DND-41 (cell line): ENCODE measurements around the gene NTSR1.

Experiments used
- ATAC-seq: fragments of 200-7000 bp; cut with Tn5 transposase; 3 replicates; pipeline ENCODE4 v1.9.1; 2021; ENCODE audit warnings: low read depth; ENCODE audit not compliant: insufficient read depth
- DNase-seq: peaks from one replicate; pipeline ENCODE4 v3.0.0-alpha.2; 2020
- H2AFZ ChIP-seq: 2 replicates; pipeline ENCODE4 v1.6.0; 2012; ENCODE audit warnings: low read depth, low read length
- H3K27ac ChIP-seq: 2 replicates; pipeline ENCODE4 v1.5.1; 2012; ENCODE audit warnings: low read length, inconsistent platforms
- H3K27me3 ChIP-seq: fragments of 200-600 bp; sonication (generic); 2 replicates; pipeline ENCODE4 v1.6.0; 2012; ENCODE audit warnings: low read length, mild to moderate bottlenecking, inconsistent platforms; ENCODE audit not compliant: insufficient read depth, poor library complexity
- H3K36me3 ChIP-seq: 2 replicates; pipeline ENCODE4 v1.5.1; 2012; ENCODE audit warnings: low read length, inconsistent platforms; ENCODE audit not compliant: insufficient read depth
- H3K4me1 ChIP-seq: 2 replicates; pipeline ENCODE4 v1.5.1; 2012; ENCODE audit warnings: mild to moderate bottlenecking, low read length; ENCODE audit not compliant: insufficient read depth
- H3K4me2 ChIP-seq: 2 replicates; pipeline ENCODE4 v1.6.0; 2012; ENCODE audit warnings: mild to moderate bottlenecking, moderate library complexity, low read length, inconsistent platforms; ENCODE audit not compliant: insufficient read depth
- H3K4me3 ChIP-seq, 2 experiments: fragments of 200-600 bp in 1 of 2; shearing (Covaris generic) in 1 of 2; 2 replicates each; pipeline ENCODE4 v1.5.1; 2012 to 2016; ENCODE audit warnings: inconsistent platforms in 2 of 2, low read length in 2 of 2, mild to moderate bottlenecking in 2 of 2, low read depth in 1 of 2, moderate library complexity in 1 of 2
- H3K79me2 ChIP-seq: 2 replicates; pipeline ENCODE4 v1.6.0; 2012; ENCODE audit warnings: low read length, inconsistent platforms; ENCODE audit not compliant: insufficient read depth
- H3K9ac ChIP-seq: 2 replicates; pipeline ENCODE4 v1.6.0; 2012; ENCODE audit warnings: low read depth, mild to moderate bottlenecking, inconsistent platforms, low read length, moderate library complexity
- H3K9me3 ChIP-seq: 2 replicates; pipeline ENCODE4 v1.5.1; 2012; ENCODE audit warnings: low read length, moderate library complexity, mild to moderate bottlenecking, inconsistent platforms; ENCODE audit not compliant: insufficient read depth, severe bottlenecking
- H4K20me1 ChIP-seq: 2 replicates; pipeline ENCODE4 v1.6.0; 2012; ENCODE audit warnings: low read length; ENCODE audit not compliant: insufficient read depth
- EZH2 ChIP-seq: IDR thresholded peaks from 3 replicates; pipeline ENCODE4 v1.6.1; 2012; ENCODE audit warnings: borderline replicate concordance, low read depth, mild to moderate bottlenecking, moderate library complexity, low read length, inconsistent platforms; ENCODE audit not compliant: severe bottlenecking
- TF ChIP-seq, protein P1 (sequence below): IDR thresholded peaks from 2 replicates; pipeline ENCODE4 v1.5.1; 2012; ENCODE audit warnings: borderline replicate concordance, low read length, moderate library complexity, mild to moderate bottlenecking; ENCODE audit not compliant: poor library complexity, severe bottlenecking; ENCODE audit errors: extremely low read depth

NTSR1 gene

DNA sequence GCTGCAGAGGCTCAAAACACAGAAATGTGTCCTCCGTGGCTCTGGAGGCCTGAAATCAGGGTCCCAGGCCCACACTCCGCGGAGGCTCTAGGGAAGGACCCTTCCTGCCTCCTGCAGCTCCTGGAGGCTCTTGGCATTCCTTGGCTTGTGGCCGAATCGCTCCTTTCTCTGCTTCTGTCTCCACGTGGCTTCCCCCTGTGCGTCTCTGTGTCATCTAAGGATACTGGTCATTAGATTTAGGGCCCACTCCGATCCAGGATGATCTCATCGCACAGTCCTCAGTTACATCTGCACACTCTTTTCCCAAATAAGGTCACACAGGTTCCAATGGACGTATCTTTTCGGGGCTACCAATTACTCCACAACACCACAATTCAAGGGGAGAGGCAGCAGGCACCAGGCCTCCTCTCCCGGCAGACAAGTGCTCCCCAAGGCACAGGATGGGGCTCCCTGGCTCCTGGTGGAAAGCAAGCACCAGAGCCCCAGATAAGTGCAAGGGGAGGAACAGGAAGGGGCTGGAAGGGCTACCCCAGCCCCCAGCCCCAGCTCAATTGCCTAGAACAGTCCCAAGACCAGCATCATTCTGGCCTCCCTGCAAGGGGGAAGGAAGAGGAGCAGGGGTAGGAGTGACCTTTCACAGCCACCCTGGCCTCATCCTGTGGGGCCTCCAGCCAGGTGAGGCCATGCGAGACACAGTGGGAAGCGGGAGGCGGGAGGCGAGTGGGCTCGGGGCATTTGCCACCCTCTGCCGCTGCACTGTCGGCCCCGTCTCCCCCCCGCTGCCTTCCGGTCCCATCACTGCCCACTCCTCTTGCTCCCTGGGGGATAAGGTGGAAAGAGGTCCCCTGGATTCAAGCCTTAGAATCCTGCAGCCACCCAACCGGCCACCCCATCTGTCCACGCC lies 16.3 kb downstream of the NTSR1 start:
- DNase-seq, result no peak
- no peak overlapping the region for H3K27ac ChIP-seq
- no peaks in the 10 kb centered on the region for H4K20me1 ChIP-seq
- H3K9ac ChIP-seq, result no peak overlapping the region
- H2AFZ ChIP-seq, result no peak overlapping the region
- H3K79me2 ChIP-seq, result no peaks in the 10 kb centered on the region
- no peak overlapping the region for H3K4me2 ChIP-seq
- no peaks in the 10 kb centered on the region for H3K36me3 ChIP-seq
- H3K27me3 ChIP-seq, result no peaks in the 10 kb centered on the region
- peaks cover 11% of the 10 kb centered on the region for H3K9me3 ChIP-seq
- no peak for ATAC-seq
- TF ChIP-seq EZH2, result no peak
- TF ChIP-seq, protein P1, sequence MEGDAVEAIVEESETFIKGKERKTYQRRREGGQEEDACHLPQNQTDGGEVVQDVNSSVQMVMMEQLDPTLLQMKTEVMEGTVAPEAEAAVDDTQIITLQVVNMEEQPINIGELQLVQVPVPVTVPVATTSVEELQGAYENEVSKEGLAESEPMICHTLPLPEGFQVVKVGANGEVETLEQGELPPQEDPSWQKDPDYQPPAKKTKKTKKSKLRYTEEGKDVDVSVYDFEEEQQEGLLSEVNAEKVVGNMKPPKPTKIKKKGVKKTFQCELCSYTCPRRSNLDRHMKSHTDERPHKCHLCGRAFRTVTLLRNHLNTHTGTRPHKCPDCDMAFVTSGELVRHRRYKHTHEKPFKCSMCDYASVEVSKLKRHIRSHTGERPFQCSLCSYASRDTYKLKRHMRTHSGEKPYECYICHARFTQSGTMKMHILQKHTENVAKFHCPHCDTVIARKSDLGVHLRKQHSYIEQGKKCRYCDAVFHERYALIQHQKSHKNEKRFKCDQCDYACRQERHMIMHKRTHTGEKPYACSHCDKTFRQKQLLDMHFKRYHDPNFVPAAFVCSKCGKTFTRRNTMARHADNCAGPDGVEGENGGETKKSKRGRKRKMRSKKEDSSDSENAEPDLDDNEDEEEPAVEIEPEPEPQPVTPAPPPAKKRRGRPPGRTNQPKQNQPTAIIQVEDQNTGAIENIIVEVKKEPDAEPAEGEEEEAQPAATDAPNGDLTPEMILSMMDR, result no peak
- H3K4me3 ChIP-seq, result no peak overlapping the region
- H3K4me1 ChIP-seq, result peaks cover 23% of the 10 kb centered on the region

DNA sequence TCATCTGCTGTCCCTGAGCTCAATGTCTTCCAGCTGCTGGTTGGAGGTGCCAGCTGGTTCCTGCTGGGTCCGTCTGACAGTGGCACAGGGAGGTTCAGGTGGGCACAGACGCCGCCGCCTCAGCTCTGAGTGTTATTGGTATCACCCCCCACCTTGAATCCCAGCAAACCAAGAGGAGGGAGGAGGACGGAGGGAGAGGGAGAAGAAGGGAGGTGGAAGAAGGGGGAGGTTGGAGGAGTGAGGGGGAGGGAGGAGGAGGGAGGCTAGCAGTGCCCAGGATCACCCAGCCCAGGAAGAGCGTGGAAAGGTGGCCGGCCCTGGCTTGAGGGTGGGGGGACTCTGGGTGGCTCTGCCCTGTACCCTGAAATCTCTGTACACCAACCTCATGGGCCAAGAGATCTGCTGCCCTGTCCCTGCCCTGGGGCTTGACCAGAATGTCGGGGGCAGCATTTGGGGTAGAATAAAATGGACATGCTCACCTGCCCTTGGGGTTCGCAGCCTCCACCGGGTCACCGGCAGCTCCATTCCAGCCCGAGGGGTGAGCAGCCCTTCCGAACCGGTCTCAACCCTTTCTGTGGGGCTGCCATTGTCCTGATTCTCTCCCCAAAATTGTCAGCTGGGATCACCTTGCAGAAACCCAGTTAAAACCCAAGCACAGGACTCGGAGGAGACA lies 17.1 kb downstream of the NTSR1 start:
- Histone ChIP-seq H3K4me1 (peaks cover 23% of the 10 kb centered on the region), H3K9ac (no peak overlapping the region), H3K79me2 (no peaks in the 10 kb centered on the region), H3K36me3 (no peaks in the 10 kb centered on the region), H3K27ac (no peak overlapping the region), H4K20me1 (no peaks in the 10 kb centered on the region), H3K9me3 (peaks cover 11% of the 10 kb centered on the region), H3K4me3 (no peak overlapping the region), H2AFZ (no peak overlapping the region), H3K27me3 (no peaks in the 10 kb centered on the region), H3K4me2 (no peak overlapping the region)
- TF ChIP-seq, protein P1, result no peak
- no peak for TF ChIP-seq EZH2
- DNase-seq (no peak), ATAC-seq (no peak)

DNA sequence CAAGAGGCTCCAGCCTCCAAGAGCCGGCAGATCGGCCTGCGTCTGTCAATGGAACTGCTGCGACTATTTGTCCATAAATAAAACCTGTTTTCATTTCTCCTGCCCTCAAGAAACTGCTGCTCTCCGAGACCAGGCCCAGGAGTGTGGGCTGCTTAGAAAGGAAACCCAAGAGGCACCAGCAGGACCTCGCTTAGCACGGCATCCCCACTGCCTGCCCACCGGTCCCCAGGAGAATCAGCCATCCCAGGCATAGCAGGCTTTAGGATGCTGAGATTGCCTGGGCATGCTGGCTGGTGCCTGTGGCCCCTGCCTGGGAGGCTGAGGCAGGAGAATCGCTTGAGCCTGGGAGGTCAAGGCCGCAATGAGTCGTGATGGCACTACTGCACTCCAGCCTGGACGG lies 17.6 kb downstream of the NTSR1 start:
- Histone ChIP-seq H2AFZ (no peak overlapping the region), H3K4me3 (no peak overlapping the region), H3K79me2 (no peaks in the 10 kb centered on the region), H4K20me1 (no peaks in the 10 kb centered on the region), H3K9me3 (peaks cover 6% of the 10 kb centered on the region), H3K4me2 (no peak overlapping the region), H3K9ac (no peak overlapping the region), H3K27me3 (no peaks in the 10 kb centered on the region), H3K4me1 (peaks cover 23% of the 10 kb centered on the region), H3K27ac (no peak overlapping the region), H3K36me3 (no peaks in the 10 kb centered on the region)
- ATAC-seq, result no peak
- no peak for DNase-seq
- TF ChIP-seq, protein P1, result no peak
- TF ChIP-seq EZH2, result no peak
